Stomach (tissue), 4 donors: ENCODE results near the gene MIS12.

Experiments used
- POLR2A ChIP-seq, 4 donors: fragments of 450-650 bp; IDR thresholded peaks; one replicate each; pipeline ENCODE4 v1.6.1; 2016; ENCODE audit warnings: antibody characterized with exemption in 4 of 4, control low read depth in 2 of 4, mild to moderate bottlenecking in 1 of 4, moderate library complexity in 1 of 4
- TF ChIP-seq, protein P1 (sequence below), 7 experiments: fragments of 450-650 bp in 4 of 7; fragments of 200-600 bp in 3 of 7; sonication (generic) in 3 of 7; IDR thresholded peaks; one replicate each; pipeline ENCODE4 v1.5.1; 2016 to 2019; ENCODE audit warnings: antibody characterized with exemption in 7 of 7, control low read depth in 2 of 7, mild to moderate bottlenecking in 1 of 7

DNA sequence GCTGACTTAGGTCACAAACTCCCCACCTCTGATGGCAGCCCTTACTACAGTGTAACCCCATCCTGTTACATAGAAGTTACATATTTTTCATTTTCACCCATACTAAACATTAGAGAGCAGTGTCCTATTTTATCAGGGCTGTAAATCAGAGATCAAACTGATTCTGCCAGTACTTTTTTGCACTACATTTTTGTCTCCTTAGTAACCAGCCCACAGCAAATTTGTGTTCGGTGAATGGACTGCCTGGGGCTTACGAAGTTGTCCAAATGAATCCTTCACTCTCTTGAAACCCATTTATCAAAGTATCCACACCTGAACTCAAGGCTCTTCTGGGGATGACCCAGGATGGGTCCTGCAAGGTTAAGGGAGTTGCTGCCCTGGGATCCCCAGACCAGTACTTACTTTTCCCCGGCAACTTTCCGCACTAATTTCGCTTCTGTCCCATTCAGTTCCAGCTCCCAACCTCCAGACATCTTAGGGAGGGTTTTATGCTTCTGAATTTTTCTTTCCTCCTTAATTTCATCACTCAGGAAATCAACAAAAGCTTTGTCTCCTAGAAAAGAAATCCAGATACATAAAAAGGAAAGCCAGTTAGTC, 48.5 kb upstream of the MIS12 start:
- no peak for TF ChIP-seq POLR2A (IDR thresholded peaks at IDR 0.05)
- TF ChIP-seq, protein P1, sequence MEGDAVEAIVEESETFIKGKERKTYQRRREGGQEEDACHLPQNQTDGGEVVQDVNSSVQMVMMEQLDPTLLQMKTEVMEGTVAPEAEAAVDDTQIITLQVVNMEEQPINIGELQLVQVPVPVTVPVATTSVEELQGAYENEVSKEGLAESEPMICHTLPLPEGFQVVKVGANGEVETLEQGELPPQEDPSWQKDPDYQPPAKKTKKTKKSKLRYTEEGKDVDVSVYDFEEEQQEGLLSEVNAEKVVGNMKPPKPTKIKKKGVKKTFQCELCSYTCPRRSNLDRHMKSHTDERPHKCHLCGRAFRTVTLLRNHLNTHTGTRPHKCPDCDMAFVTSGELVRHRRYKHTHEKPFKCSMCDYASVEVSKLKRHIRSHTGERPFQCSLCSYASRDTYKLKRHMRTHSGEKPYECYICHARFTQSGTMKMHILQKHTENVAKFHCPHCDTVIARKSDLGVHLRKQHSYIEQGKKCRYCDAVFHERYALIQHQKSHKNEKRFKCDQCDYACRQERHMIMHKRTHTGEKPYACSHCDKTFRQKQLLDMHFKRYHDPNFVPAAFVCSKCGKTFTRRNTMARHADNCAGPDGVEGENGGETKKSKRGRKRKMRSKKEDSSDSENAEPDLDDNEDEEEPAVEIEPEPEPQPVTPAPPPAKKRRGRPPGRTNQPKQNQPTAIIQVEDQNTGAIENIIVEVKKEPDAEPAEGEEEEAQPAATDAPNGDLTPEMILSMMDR (IDR thresholded peaks at IDR 0.05), result no peak
